NOMO-1 treated with DMSO at 0.1 percent for 48 hours (cell line): ENCODE data around the gene TMED9.
"Not testable (repeated sequence)": the region's sequence is repeated elsewhere in the genome, so short reads cannot be mapped to it uniquely, and the experiment has no call there.

Experiments used
- DNase-seq: peaks from one replicate; lab custom pipeline; 2025; ENCODE audit not compliant: unreplicated experiment; lab: John Stamatoyannopoulos, UW

Gene TMED9

DNA sequence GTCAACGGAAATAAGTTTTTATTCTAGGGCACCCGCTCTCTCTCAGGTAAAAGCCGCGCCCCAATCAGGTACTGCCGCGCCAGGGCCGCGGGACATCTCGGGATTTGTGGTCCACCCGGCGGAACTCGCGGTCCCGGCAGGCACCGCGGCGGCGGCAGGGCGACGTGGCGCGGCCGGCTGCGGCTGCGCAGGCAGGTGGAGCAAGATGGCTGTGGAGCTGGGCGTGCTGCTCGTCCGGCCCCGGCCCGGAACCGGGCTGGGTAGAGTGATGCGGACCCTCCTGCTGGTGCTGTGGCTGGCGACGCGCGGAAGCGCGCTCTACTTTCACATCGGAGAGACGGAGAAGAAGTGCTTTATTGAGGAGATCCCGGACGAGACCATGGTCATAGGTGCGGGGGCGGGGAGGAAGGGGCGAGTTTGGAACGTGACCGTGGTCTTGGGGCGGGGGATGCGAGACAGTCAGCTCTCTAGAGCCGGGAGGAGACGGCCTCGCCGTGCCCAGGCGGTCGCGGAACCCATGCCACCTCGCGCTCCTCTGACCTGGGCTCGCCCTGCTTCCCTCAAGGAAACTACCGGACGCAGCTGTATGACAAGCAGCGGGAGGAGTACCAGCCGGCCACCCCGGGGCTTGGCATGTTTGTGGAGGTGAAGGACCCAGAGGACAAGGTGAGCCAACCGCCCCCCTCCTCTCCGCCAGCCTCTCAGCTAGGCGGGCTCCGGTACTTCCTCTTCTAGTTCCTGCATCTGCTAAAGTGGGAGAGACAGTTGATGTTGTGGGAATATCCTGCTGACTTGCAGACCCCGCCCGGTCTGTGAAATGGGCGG, at the start of gene TMED9:
Gene TMED9 (plus strand): TSS at position 194 of the 825 bp plus-strand sequence. CDS start 12 bp downstream, at position 206.
- DNase-seq = peak; percentile 73

DNA sequence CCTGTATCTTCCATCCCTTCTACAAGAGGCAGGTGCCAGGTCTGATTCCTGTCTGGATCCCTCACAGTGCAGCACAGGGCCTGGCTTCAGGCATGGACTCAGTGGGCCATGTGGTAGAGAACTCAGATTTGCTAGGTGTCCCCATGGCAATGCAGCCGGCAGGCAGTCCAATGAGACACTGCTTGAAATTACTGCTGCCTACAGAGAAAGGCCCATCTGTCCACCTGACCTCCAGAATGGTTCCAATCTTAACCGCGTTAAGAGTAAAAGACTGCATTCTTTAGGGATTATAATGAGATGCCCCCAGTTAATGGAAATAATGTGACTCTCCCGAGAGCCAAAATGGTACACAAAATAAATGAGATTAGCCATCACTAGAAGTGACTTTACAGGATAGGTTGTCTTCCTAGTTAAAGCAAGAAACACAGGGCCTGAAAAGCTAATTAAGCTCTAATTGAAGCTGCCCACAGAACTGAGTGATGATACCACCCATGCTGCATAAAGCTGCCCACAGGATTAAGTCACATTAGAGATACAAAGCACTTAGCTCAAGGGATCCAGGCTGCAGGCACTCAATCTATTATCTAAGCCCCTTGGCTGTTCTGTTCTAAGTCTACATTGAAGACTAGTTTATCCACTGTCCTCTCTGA, 49.1 kb upstream of the TMED9 start:
- DNase-seq = no peak

- DNase-seq = peak; percentile 83
Measured at GRCh38 chr5:177545487-177546257, 46.3 kb upstream of the TMED9 start.

DNA sequence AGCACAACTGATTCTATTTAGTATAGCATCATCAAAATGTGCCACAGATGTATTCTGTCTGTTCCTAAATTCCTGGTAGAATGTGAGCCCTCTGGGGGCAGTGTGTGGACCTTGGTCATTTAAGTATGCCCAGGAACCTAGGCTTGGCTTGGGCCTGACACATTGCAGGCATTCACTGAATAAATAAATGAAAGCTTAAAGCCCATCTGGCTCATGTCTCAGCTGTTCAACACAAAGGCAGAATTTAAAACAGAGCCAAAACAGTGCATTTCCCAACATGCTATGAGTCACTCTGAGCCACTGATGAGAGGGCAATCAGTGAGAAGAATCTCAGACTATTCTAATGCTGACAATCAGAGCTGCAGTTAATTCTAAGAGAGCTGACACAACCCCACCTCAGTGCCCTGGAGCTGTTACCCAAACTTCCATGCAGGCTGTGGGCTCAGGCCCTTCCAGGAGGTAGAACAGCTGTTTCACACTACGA, 45.7 kb upstream of the TMED9 start:
- DNase-seq = peak; percentile 75

- no peak for DNase-seq
Measured at GRCh38 chr5:177547736-177548135, 44.3 kb upstream of the TMED9 start.

- no peak for DNase-seq
Measured at GRCh38 chr5:177548495-177548894, 43.5 kb upstream of the TMED9 start.

- DNase-seq = no peak
Measured at GRCh38 chr5:177550122-177550521, 41.9 kb upstream of the TMED9 start.

GRCh38 chr5:177552839-177553455, 39.1 kb upstream of the TMED9 start:
- no peak for DNase-seq

DNA sequence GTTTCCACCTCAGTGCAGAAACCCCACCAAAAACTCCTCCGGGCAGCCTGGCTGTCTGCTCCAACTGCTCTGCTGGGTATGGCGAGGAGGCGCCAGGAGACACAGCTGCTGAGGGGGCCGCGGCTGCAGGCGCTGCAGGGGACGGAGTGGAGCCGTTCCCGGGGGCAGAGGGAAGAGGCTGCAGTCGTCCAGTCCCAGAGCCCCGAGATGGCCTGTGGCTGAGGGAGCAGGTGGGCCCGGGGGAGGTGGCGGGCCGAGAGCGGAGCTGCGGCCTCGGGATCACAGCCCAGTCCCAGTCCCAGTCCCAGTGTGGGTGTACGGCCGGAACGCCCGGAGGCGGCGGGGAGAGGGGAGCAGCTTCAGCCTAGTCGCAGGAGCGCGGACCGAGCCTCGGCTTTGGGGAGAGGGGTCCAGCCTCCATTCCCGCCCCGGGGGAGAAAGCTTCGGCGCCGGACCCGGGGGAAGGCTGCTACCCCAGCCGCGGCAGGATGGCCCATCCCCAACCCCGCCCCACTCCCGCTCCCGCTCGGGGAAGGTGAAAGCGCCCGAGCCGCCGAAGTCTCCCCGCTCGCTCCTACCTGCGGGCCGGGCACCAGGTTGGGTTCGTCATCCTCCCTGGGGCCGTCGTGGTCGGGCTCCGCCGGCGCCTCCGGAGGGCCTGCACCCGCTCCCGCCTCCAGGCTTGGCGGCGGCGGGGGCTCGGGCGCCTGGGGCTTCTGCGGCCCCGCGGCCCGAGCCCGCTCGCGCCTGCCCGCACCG, 38.2 kb upstream of the TMED9 start:
- DNase-seq = no peak

- peak; percentile 90 for DNase-seq
Measured at GRCh38 chr5:177554474-177555111, 37.4 kb upstream of the TMED9 start, which contains the start of gene FAM193B. FAM193B (minus strand) TSS chr5:177554563; CDS start chr5:177554458, 105 bp downstream.

DNA sequence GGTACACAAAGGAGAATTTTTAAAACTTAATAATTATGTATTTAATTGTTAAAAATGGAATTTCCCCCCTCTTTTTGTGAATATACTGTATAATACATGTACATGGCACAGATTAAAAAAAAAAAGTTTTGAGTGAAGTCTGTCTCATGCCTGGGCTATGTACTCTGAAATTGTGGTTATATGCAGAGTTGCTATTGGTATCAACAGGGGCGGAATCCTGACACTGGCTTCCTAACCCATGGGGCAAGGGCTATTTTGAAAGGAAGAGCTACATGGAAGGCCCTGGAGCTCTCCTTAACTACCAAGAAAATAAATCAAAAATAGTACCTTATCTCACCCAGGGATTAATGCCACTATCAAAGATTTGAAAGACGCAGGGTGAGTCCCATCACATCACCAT, 36.8 kb upstream of the TMED9 start:
- no peak for DNase-seq

DNA sequence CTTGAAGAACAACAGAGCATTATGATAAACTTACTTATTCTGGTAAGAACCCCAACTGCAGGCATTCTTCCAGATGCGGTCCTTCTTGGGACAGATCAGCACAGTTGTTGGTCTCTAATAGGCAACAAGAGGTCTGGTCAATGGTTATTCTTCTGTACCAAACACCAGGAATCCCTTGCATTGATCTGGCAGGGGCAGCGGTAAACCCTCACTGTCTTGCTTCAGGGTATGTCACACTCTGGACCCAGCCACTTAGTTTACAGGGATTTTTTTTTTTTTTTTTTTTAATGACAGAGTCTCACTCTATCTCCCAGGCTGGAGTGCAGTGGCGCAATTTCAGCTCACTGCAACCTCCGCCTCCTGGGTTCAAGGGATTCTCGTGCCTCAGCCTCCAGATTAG, 36.3 kb upstream of the TMED9 start:
- DNase-seq = no peak

DNA sequence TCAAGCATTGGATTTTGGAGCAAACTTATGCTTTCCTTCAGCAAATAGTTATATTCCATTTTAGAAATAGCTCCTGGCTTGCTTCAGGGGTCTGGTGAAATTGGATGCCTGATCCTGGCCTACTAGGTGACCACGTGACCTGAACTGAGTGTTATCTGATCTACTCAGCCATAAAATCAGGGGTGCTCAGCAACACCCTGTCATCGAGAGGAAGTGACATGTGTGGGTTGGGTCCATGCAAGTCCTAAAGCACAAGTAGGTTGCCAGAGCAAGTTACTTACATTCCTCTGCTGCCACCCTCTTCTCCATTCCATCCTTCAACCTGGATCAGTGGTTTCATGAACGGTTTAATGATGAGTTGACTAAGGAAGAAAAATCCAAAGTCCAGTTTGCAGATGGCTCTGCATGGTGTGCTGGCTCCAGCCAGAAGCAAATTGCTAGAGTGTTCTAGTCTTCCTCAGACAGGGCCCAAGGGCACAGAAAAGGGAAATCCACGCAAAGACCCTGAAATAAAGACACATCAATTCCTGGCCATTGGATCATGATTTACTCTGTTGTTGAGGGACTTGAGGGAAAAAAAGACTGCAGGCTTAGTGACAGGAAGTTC, 34.9 kb upstream of the TMED9 start:
- DNase-seq = no peak

- DNase-seq = no peak
Measured at GRCh38 chr5:177557796-177558195, 34.2 kb upstream of the TMED9 start.

DNA sequence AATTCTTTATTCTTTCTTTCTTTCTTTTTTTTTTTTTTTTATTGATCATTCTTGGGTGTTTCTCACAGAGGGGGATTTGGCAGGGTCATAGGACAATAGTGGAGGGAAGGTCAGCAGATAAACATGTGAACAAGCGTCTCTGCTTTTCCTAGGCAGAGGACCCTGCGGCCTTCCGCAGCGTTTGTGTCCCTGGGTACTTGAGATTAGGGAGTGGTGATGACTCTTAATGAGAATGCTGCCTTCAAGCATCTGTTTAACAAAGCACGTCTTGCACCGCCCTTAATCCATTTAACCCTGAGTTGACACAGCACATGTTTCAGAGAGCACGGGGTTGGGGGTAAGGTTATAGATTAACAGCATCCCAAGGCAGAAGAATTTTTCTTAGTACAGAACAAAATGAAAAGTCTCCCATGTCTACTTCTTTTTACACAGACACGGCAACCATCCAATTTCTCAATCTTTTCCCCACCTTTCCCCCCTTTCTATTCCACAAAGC, 32.5 kb upstream of the TMED9 start:
- DNase-seq = not testable (repeated sequence)

DNA sequence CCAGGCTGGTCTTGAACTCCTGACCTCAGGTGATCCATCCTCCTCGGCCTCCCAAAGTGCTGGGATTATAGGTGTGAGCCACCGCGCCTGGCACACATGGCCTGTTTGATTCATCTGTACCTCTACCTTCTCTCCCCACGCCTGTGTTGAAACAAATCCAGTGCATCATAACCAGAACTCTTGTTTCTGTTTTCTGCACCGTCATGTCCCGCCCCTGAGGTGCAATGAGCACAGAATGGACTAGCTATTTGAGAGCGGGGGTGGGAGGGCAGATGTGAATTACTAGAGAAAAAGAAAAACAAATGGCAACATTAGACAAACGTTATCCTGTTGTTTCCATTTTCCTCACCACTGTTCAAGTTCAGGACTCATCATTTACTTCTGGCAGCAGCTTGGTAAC, 27.0 kb upstream of the TMED9 start:
- no peak for DNase-seq

GRCh38 chr5:177568326-177568725, 23.7 kb upstream of the TMED9 start:
- DNase-seq = no peak

GRCh38 chr5:177569894-177570293, 22.1 kb upstream of the TMED9 start:
- DNase-seq = no peak

DNA sequence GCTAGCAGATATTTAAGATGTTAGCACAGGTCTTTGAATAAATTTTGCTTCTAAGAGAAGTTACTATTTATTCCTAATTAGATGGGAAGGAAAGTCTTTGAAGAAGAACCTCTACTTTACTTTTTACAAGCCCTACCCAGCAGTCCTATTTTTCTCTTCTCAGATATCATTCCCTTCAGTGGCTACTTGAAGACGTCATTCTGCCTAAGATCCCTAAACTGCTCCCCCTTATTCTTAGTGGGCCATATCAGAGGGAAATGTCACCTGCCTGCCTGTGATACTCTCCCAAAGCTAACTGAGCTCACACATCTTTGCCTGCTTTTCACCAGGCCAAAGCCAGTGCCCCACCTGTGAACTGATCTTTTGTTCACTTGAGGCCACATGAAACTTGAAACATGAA, 16.5 kb upstream of the TMED9 start:
- no peak for DNase-seq
